ENCODE measurements around the gene UBE4A.

The UBE4A gene

GRCh38 chr11:118417801-118418200 lies 58.4 kb downstream of the UBE4A start:
- H3K4me1 ChIP-seq (ENCODE audit: control insufficient read depth, insufficient read depth, low read length) = peaks cover 15% of the 10 kb centered on the region
- H3K36me3 ChIP-seq (ENCODE audit: control insufficient read depth, insufficient read depth, low read length) = no peaks in the 10 kb centered on the region
- H3K9ac ChIP-seq (ENCODE audit: low read depth, low read length) = no peak overlapping the region
- H3K27me3 ChIP-seq (ENCODE audit: control insufficient read depth, insufficient read depth, low read length) = no peaks in the 10 kb centered on the region
- peak overlapping the region; percentile 40 for H3K27ac ChIP-seq (ENCODE audit: low read depth, low read length)
- H3K4me3 ChIP-seq (ENCODE audit: low read depth, low read length) = no peak overlapping the region
- H3K9me3 ChIP-seq (ENCODE audit: control insufficient read depth, insufficient read depth, low read length) = no peaks in the 10 kb centered on the region

- no peak overlapping the region for H3K4me3 ChIP-seq (ENCODE audit: low read depth, low read length)
- no peak overlapping the region for H3K27ac ChIP-seq (ENCODE audit: low read depth, low read length)
- no peak overlapping the region for H3K9ac ChIP-seq (ENCODE audit: low read depth, low read length)
- no peaks in the 10 kb centered on the region for H3K9me3 ChIP-seq (ENCODE audit: control insufficient read depth, insufficient read depth, low read length)
- no peaks in the 10 kb centered on the region for H3K36me3 ChIP-seq (ENCODE audit: control insufficient read depth, insufficient read depth, low read length)
- no peaks in the 10 kb centered on the region for H3K27me3 ChIP-seq (ENCODE audit: control insufficient read depth, insufficient read depth, low read length)
- peaks cover 15% of the 10 kb centered on the region for H3K4me1 ChIP-seq (ENCODE audit: control insufficient read depth, insufficient read depth, low read length)
These were observed 59.4 kb downstream of the UBE4A start for GRCh38 chr11:118418766-118419165.

DNA sequence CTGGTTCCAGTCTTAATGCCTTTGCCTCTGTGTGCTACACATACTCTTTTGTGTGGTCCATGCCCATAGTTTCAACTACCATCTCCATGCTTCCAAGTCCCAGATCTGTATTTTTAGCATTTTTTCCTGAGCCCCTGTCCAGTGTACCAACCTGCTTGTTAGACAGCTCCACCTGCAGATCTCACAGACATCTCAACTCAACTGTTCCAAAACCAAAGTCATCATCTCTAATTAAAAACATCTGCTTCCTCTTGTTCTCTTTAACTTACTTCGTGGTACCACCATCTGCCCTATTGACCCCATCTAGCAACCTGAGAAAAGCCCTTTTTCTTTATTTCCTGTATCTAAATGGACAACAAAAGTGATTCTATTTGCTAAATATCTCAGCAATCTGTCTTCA lies 68.3 kb downstream of the UBE4A start:
- Histone ChIP-seq H3K9me3 (ENCODE audit: control insufficient read depth, insufficient read depth, low read length) (no peaks in the 10 kb centered on the region), H3K9ac (ENCODE audit: low read depth, low read length) (no peak overlapping the region), H3K27me3 (ENCODE audit: control insufficient read depth, insufficient read depth, low read length) (no peaks in the 10 kb centered on the region), H3K27ac (ENCODE audit: low read depth, low read length) (no peak overlapping the region), H3K36me3 (ENCODE audit: control insufficient read depth, insufficient read depth, low read length) (no peaks in the 10 kb centered on the region), H3K4me3 (ENCODE audit: low read depth, low read length) (no peak overlapping the region), H3K4me1 (ENCODE audit: control insufficient read depth, insufficient read depth, low read length) (no peaks in the 10 kb centered on the region)

- Histone ChIP-seq H3K27ac (ENCODE audit: low read depth, low read length) (no peak overlapping the region), H3K4me1 (ENCODE audit: control insufficient read depth, insufficient read depth, low read length) (peaks cover 6% of the 10 kb centered on the region), H3K4me3 (ENCODE audit: low read depth, low read length) (no peak overlapping the region), H3K36me3 (ENCODE audit: control insufficient read depth, insufficient read depth, low read length) (no peaks in the 10 kb centered on the region), H3K27me3 (ENCODE audit: control insufficient read depth, insufficient read depth, low read length) (peaks cover 8% of the 10 kb centered on the region), H3K9ac (ENCODE audit: low read depth, low read length) (no peak overlapping the region), H3K9me3 (ENCODE audit: control insufficient read depth, insufficient read depth, low read length) (no peaks in the 10 kb centered on the region)
These were observed 71.6 kb downstream of the UBE4A start for GRCh38 chr11:118430956-118431355.

DNA sequence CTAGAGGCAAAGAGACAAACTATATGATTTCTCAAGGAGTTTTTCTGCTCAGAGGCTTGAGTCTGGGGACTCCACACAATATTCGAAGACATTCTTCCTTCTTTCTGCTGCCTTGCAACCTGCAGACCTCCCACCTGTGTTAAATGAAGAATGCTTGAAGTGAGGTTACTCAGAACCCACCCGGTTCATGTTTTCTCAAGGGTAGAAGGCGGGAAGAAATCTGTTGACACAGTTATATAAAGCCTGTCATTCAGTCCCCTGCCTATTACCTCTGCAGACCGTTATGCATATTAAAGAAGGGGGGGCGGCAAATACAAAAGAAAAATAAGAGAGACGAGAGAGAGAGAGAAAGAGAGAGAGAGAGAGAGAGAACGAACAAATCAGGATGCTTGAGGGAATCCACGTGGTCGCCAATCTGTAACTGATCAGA lies 74.7 kb downstream of the UBE4A start:
- Histone ChIP-seq H3K36me3 (ENCODE audit: control insufficient read depth, insufficient read depth, low read length) (peaks cover 1% of the 10 kb centered on the region; the same call in 1 of the 2 replicates), H3K9ac (ENCODE audit: low read depth, low read length) (peak overlapping the region; percentile 53; the same call in 1 of the 2 replicates), H3K27ac (ENCODE audit: low read depth, low read length) (no peak overlapping the region), H3K9me3 (ENCODE audit: control insufficient read depth, insufficient read depth, low read length) (no peaks in the 10 kb centered on the region), H3K4me3 (ENCODE audit: low read depth, low read length) (peak overlapping the region; percentile 89), H3K27me3 (ENCODE audit: control insufficient read depth, insufficient read depth, low read length) (peaks cover 8% of the 10 kb centered on the region), H3K4me1 (ENCODE audit: control insufficient read depth, insufficient read depth, low read length) (peaks cover 17% of the 10 kb centered on the region)

GRCh38 chr11:118434553-118435289 lies 75.3 kb downstream of the UBE4A start:
- Histone ChIP-seq H3K9me3 (ENCODE audit: control insufficient read depth, insufficient read depth, low read length) (no peaks in the 10 kb centered on the region), H3K27me3 (ENCODE audit: control insufficient read depth, insufficient read depth, low read length) (peaks cover 8% of the 10 kb centered on the region), H3K4me3 (ENCODE audit: low read depth, low read length) (peak overlapping the region; percentile 89), H3K27ac (ENCODE audit: low read depth, low read length) (peak overlapping the region; percentile 98), H3K4me1 (ENCODE audit: control insufficient read depth, insufficient read depth, low read length) (peaks cover 23% of the 10 kb centered on the region), H3K9ac (ENCODE audit: low read depth, low read length) (peak overlapping the region; percentile 53), H3K36me3 (ENCODE audit: control insufficient read depth, insufficient read depth, low read length) (peaks cover 6% of the 10 kb centered on the region)

- Histone ChIP-seq H3K27ac (ENCODE audit: low read depth, low read length) (peak overlapping the region; percentile 98), H3K4me3 (ENCODE audit: low read depth, low read length) (peak overlapping the region; percentile 89), H3K9me3 (ENCODE audit: control insufficient read depth, insufficient read depth, low read length) (no peaks in the 10 kb centered on the region), H3K9ac (ENCODE audit: low read depth, low read length) (peak overlapping the region; percentile 79), H3K4me1 (ENCODE audit: control insufficient read depth, insufficient read depth, low read length) (peaks cover 30% of the 10 kb centered on the region), H3K36me3 (ENCODE audit: control insufficient read depth, insufficient read depth, low read length) (peaks cover 13% of the 10 kb centered on the region), H3K27me3 (ENCODE audit: control insufficient read depth, insufficient read depth, low read length) (peaks cover 8% of the 10 kb centered on the region)
These were observed 76.0 kb downstream of the UBE4A start for GRCh38 chr11:118435290-118435892.

DNA sequence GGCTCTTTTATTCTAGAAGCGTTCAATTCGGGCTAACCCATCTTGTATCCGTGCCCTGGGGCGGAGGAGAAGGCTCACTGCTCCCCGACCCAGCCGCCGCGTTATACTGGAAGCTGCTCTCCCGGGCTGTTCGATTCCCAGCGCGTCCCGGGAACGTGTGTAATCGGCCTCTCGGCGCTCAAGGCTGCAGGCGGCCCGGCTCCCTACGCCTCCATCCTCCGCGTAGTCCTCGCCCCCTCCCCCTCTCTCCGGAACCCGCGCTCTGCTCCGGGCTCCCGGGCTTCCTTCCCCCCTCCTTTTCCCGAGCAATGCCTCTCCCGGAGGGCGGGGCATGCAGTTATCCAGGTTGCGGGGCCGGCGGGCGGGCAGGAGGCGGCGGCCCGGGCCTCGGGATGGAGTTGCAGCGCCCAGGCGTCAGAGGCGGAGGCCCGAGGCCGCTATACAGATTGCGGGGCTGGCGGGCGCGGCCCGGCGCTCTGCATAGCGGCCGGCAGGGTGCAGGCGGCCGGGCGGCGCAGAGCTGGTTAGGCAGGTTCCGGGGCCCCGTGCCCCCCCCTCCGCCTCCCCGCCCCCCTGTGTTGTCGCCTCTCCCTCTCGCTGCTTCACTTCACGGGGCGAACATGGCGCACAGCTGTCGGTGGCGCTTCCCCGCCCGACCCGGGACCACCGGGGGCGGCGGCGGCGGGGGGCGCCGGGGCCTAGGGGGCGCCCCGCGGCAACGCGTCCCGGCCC lies 76.7 kb downstream of the UBE4A start, which contains the start of gene KMT2A:
Gene KMT2A, plus strand, starts transcription at position 600 of the 732 bp plus-strand sequence. Its CDS starts 21 bp downstream, at position 621.
- peak within 1 kb of the TSS; percentile 94 for H3K4me3 ChIP-seq (ENCODE audit: low read depth, low read length)
- peaks cover 30% of the 10 kb centered on the region for H3K4me1 ChIP-seq (ENCODE audit: control insufficient read depth, insufficient read depth, low read length)
- H3K36me3 ChIP-seq (ENCODE audit: control insufficient read depth, insufficient read depth, low read length) = peaks cover 15% of the 10 kb centered on the region
- H3K9ac ChIP-seq (ENCODE audit: low read depth, low read length) = peak within 1 kb of the TSS; percentile 79
- peaks cover 8% of the 10 kb centered on the region for H3K27me3 ChIP-seq (ENCODE audit: control insufficient read depth, insufficient read depth, low read length)
- peak within 1 kb of the TSS; percentile 98 for H3K27ac ChIP-seq (ENCODE audit: low read depth, low read length)
- H3K9me3 ChIP-seq (ENCODE audit: control insufficient read depth, insufficient read depth, low read length) = no peaks in the 10 kb centered on the region

- peak overlapping the region; percentile 66 for H3K9ac ChIP-seq (ENCODE audit: low read depth, low read length)
- peaks cover 36% of the 10 kb centered on the region for H3K4me1 ChIP-seq (ENCODE audit: control insufficient read depth, insufficient read depth, low read length)
- peak overlapping the region; percentile 94 for H3K4me3 ChIP-seq (ENCODE audit: low read depth, low read length)
- H3K27me3 ChIP-seq (ENCODE audit: control insufficient read depth, insufficient read depth, low read length) = peaks cover 8% of the 10 kb centered on the region
- H3K27ac ChIP-seq (ENCODE audit: low read depth, low read length) = peak overlapping the region; percentile 98
- H3K9me3 ChIP-seq (ENCODE audit: control insufficient read depth, insufficient read depth, low read length) = no peaks in the 10 kb centered on the region
- H3K36me3 ChIP-seq (ENCODE audit: control insufficient read depth, insufficient read depth, low read length) = peaks cover 15% of the 10 kb centered on the region
These were observed 77.3 kb downstream of the UBE4A start for GRCh38 chr11:118436639-118437207.

- Histone ChIP-seq H3K27me3 (ENCODE audit: control insufficient read depth, insufficient read depth, low read length) (peaks cover 8% of the 10 kb centered on the region), H3K36me3 (ENCODE audit: control insufficient read depth, insufficient read depth, low read length) (peaks cover 15% of the 10 kb centered on the region), H3K9ac (ENCODE audit: low read depth, low read length) (peak overlapping the region; percentile 66), H3K9me3 (ENCODE audit: control insufficient read depth, insufficient read depth, low read length) (no peaks in the 10 kb centered on the region), H3K4me1 (ENCODE audit: control insufficient read depth, insufficient read depth, low read length) (peaks cover 44% of the 10 kb centered on the region), H3K27ac (ENCODE audit: low read depth, low read length) (peak overlapping the region; percentile 98), H3K4me3 (ENCODE audit: low read depth, low read length) (peak overlapping the region; percentile 94)
These were observed 78.1 kb downstream of the UBE4A start for GRCh38 chr11:118437208-118438125.
